Body of pancreas (tissue), 4 donors: ENCODE data around the gene CCDC33.

Source experiments
- CTCF ChIP-seq, 7 experiments: fragments of 450-650 bp in 4 of 7; fragments of 200-600 bp in 3 of 7; sonication (generic) in 3 of 7; IDR thresholded peaks; one replicate each; pipeline ENCODE4 v1.5.1; 2016 to 2019; ENCODE audit warnings: antibody characterized with exemption in 7 of 7
- POLR2A ChIP-seq, 3 donors: fragments of 450-650 bp; IDR thresholded peaks; one replicate each; pipeline ENCODE4 v1.6.1; 2016; ENCODE audit warnings: antibody characterized with exemption in 3 of 3, mild to moderate bottlenecking in 2 of 3

DNA sequence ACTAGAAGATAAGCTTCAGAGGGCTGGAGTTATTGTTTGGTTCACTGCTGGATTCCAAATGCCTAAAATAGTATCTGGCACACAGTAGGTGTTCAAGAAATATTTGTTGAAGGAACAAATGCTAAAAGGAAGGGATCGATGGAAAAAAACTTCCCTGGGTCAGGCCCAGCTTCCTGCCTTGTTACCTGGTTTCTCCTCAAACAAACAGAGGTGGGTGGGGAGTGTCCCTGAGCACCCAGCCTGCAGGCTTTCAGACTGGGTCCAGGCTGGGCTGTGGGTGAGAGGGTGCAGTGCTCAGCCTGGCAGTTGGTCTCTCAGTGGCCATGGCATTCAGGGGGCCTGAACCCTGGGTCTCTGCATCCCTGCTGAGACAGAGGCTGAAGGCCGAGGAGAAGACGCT lies 19.2 kb upstream of the CCDC33 start:
- no peak for TF ChIP-seq POLR2A (IDR thresholded peaks at IDR 0.05)
- no peak for TF ChIP-seq CTCF (IDR thresholded peaks at IDR 0.05)
